HepG2 (cell line): ENCODE measurements around the gene BEGAIN.

Experiments
- POLR2A ChIP-seq, 2 experiments: IDR thresholded peaks; 2 replicates each; pipeline ENCODE4 v1.6.1; 2011; ENCODE audit warnings: low read depth in 2 of 2, low read length in 2 of 2, mild to moderate bottlenecking in 1 of 2, moderate library complexity in 1 of 2; ENCODE audit not compliant: insufficient read depth in 1 of 2
- SRF ChIP-seq: IDR thresholded peaks from 2 replicates; pipeline ENCODE4 v1.6.1; 2011; ENCODE audit warnings: mild to moderate bottlenecking, low read depth, low read length, moderate library complexity
- SUZ12 ChIP-seq: fragments of 150-350 bp; IDR thresholded peaks from 2 replicates; pipeline ENCODE4 v1.6.1; 2014; ENCODE audit warnings: low read depth, low read length
- TF ChIP-seq, protein P1 (sequence below): conservative IDR thresholded peaks from 2 replicates; pipeline ENCODE4 v1.6.1; 2018; ENCODE audit warnings: missing genetic modification reagents
- TF ChIP-seq, protein P2 (sequence below): sonication (generic); formaldehyde crosslinking; IDR thresholded peaks from 2 replicates; pipeline ENCODE4 v1.5.0; 2020; ENCODE audit warnings: mild to moderate bottlenecking, missing genetic modification reagents, moderate library complexity
- TF ChIP-seq, protein P3 (sequence below): IDR thresholded peaks from 2 replicates; pipeline ENCODE4 v1.6.1; 2012; ENCODE audit warnings: inconsistent platforms

DNA sequence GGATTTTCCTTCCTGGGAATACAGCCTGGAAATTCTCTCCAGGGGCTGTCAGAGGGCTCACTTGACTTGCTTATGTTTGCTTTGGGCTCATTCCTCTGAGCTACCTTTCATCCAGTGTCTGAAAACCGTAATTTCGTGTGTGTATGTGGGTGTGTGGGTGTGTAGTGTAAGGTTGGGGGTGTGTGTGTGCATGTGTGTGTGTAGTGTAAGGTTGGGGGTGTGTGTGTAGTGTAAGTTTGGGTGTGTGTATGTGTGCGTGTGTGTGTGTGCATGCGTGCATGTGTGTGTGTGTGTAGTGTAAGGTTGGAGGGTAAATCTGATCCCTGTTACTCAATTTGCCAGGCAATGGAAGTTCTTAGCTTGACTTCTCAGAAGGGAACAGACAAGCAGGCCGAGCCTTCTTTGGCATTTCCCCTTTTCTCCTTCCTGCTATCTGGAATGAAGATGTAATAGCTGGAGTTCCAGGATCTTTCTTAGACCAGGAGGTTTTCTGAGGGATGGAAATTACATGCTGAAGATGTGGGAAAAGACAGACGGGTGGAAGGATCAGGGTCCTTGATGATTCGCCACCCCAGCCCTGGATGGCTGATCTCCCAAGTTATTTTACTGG is 15.5 kb upstream of the BEGAIN start:
- TF ChIP-seq, protein P1, sequence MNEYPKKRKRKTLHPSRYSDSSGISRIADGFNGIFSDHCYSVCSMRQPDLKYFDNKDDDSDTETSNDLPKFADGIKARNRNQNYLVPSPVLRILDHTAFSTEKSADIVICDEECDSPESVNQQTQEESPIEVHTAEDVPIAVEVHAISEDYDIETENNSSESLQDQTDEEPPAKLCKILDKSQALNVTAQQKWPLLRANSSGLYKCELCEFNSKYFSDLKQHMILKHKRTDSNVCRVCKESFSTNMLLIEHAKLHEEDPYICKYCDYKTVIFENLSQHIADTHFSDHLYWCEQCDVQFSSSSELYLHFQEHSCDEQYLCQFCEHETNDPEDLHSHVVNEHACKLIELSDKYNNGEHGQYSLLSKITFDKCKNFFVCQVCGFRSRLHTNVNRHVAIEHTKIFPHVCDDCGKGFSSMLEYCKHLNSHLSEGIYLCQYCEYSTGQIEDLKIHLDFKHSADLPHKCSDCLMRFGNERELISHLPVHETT (CRISPR knock-in tag), result no peak
- TF ChIP-seq SUZ12, result no peak
- TF ChIP-seq, protein P2, sequence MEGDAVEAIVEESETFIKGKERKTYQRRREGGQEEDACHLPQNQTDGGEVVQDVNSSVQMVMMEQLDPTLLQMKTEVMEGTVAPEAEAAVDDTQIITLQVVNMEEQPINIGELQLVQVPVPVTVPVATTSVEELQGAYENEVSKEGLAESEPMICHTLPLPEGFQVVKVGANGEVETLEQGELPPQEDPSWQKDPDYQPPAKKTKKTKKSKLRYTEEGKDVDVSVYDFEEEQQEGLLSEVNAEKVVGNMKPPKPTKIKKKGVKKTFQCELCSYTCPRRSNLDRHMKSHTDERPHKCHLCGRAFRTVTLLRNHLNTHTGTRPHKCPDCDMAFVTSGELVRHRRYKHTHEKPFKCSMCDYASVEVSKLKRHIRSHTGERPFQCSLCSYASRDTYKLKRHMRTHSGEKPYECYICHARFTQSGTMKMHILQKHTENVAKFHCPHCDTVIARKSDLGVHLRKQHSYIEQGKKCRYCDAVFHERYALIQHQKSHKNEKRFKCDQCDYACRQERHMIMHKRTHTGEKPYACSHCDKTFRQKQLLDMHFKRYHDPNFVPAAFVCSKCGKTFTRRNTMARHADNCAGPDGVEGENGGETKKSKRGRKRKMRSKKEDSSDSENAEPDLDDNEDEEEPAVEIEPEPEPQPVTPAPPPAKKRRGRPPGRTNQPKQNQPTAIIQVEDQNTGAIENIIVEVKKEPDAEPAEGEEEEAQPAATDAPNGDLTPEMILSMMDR (CRISPR knock-in tag), result no peak
- TF ChIP-seq POLR2A (IDR thresholded peaks at IDR 0.05; ENCODE audit: insufficient read depth in 1 of 2, low read depth in 2 of 2, low read length in 2 of 2), result no peak
- TF ChIP-seq, protein P3, sequence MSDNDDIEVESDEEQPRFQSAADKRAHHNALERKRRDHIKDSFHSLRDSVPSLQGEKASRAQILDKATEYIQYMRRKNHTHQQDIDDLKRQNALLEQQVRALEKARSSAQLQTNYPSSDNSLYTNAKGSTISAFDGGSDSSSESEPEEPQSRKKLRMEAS, result no peak
- TF ChIP-seq SRF, result no peak
